Heart left ventricle (tissue), 16 donors: Measurements from ENCODE around the gene NLK. TPM values are rescaled to one million over a fixed set of nuclear protein-coding genes. Genes with fewer than 3 reads are reported as not detected.

Source experiments
- ATAC-seq, 4 donors: fragments of 200-7000 bp; cut with Tn5 transposase; one replicate each; pipeline ENCODE4 v1.9.1; 2020 to 2022; ENCODE audit warnings: moderate library complexity in 4 of 4, mild to moderate bottlenecking in 3 of 4, moderate number of reproducible peaks in 1 of 4
- DNase-seq, 5 donors: peaks; one replicate each; pipeline ENCODE4 v3.0.0-alpha.2; 2020
- H3K27ac ChIP-seq, 12 donors: fragments of 200-600 bp; sonication (generic) in 4 of 12; one replicate each; pipeline versions ENCODE4 v1.5.0 to v1.8.0; 2016 to 2022; ENCODE audit warnings: mild to moderate bottlenecking in 2 of 12
- H3K27me3 ChIP-seq, 9 donors: fragments of 200-600 bp; sonication (generic) in 2 of 9; one replicate each; pipeline versions ENCODE4 v1.5.1 to v1.8.0; 2016 to 2022; ENCODE audit warnings: mild to moderate bottlenecking in 3 of 9
- H3K36me3 ChIP-seq, 9 donors: fragments of 200-600 bp; sonication (generic) in 2 of 9; one replicate each; pipeline versions ENCODE4 v1.5.0 to v1.8.0; 2018 to 2022; ENCODE audit warnings: mild to moderate bottlenecking in 2 of 9
- H3K4me1 ChIP-seq, 12 donors: fragments of 200-600 bp; sonication (generic) in 4 of 12; one replicate each; pipeline versions ENCODE4 v1.5.0 to v1.8.0; 2016 to 2022; ENCODE audit warnings: mild to moderate bottlenecking in 3 of 12
- H3K4me3 ChIP-seq, 12 donors: fragments of 200-600 bp; sonication (generic) in 4 of 12; one replicate each; pipeline versions ENCODE4 v1.5.0 to v1.8.0; 2017 to 2022; ENCODE audit warnings: mild to moderate bottlenecking in 9 of 12, moderate library complexity in 4 of 12
- H3K9me3 ChIP-seq, 12 donors: fragments of 200-600 bp; sonication (generic) in 4 of 12; one replicate each; pipeline versions ENCODE4 v1.5.0 to v1.8.0; 2016 to 2022; ENCODE audit warnings: mild to moderate bottlenecking in 1 of 12
- POLR2A ChIP-seq, 2 donors: fragments of 450-650 bp; IDR thresholded peaks; one replicate each; pipeline ENCODE4 v1.6.1; 2017; ENCODE audit warnings: antibody characterized with exemption in 2 of 2, mild to moderate bottlenecking in 2 of 2, moderate library complexity in 2 of 2
- WGBS, 4 donors: extraction: QIAGEN DNeasy Blood & Tissue Kit in 2 of 4; methylation state at CpG; one replicate each; pipeline versions ENCODE4 v1.1.5 to v1.1.7; 2013 to 2018; 5-methylcytosine and 5-hydroxymethylcytosine counted together
- intact Hi-C, 10 donors: fragments of 100-400 bp; cut with DNase I; formaldehyde crosslinking; loops; one replicate each; pipeline versions ENCODE4 v1.11.1 to v1.14.2; 2022
- polyA plus RNA-seq, 2 donors: library from polyadenylated mRNA; stranded (reverse); fragments of 200-250 nt; gene quantifications; one replicate each; pipeline ENCODE4 v1.2.3, GENCODE V29; 2013
- total RNA-seq, 9 donors: library from RNA; depleted of rRNA in 2 of 9; stranded (reverse); fragments of >200 nt in 2 of 9; fragmentation: NEBNext Ultra II Directional in 3 of 9; extraction: Animal tissue kit (Norgen Biotek cat#: 25700) in 3 of 9; gene quantifications; one replicate each; pipeline versions ENCODE4 v1.1.0 to v1.2.4, GENCODE V29; 2016 to 2023
- TF ChIP-seq, protein P1 (sequence below), 12 donors: fragments of 200-600 bp; sonication (generic) in 4 of 12; IDR thresholded peaks; one replicate each; pipeline versions ENCODE4 v1.5.0 to v1.8.0; 2018 to 2022; ENCODE audit warnings: antibody characterized with exemption in 12 of 12, mild to moderate bottlenecking in 5 of 12
- donor health status: ischemic (EF 13 %, LVEDD 7.1; RV severe dilation, severe dysfunction).
- donor health status: healthy with polysubstance abuse.
- donor health status: DM: no; HTN: yes; CAD: no.
- donor health status: DM: no; HTN: no; CAD: no.
- donor health status: ischemic (EF 25% LVEDD 6.9; RV normal size, moderate dysfunction).
- donor health status: ischemic (EF 25% LVEDD 5.7; RV mildly dilated, moderate dysfunction).
- donor health status: healthy.
- donor health status: DM: yes; HTN: yes; CAD: no.
- donor health status: ischemic (EF 35%, LVEDD 5.7; RV mildly dilated, moderate dysfunction).
- donor health status: nonischemic (EF 11% LVEDD 7.7; RV severe dilation, severe dysfunction).
- donor health status: DM: yes; HTN: yes; CAD: no.
- donor health status: PGD.
- donor health status: ischemic (EF 29% LVEDD 5.4; RV normal size, mild dysfunction).
- donor health status: nonischemic (EF 23%, LVEDD 6.1; RV moderate dilation, normal function).

Gene NLK
- total and polyA plus RNA-seq, 11 donors, result 8.1 to 29.1 (median 20.0) TPM

DNA sequence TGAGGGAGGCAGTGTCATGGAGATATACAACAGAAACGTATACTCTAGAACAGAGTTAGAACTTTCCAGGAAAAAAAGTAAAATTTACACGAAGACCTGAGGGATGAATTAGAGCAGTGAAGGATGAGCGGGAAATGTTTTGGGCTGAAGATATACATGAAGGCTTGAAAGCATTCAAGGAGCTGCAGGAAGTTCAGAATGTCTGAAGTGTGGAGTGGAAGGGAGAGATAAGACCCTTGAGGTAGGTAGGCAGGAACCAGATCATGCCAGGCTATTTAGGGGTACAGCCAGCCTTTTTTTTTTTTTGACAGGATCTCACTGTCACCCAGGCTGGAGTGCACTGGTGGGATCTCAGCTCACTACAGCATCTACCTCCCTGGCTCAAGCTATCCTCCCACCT lies 3.2 kb upstream of the NLK start:
- H3K9me3 ChIP-seq, result no peaks in the 10 kb centered on the region
- TF ChIP-seq, protein P1, sequence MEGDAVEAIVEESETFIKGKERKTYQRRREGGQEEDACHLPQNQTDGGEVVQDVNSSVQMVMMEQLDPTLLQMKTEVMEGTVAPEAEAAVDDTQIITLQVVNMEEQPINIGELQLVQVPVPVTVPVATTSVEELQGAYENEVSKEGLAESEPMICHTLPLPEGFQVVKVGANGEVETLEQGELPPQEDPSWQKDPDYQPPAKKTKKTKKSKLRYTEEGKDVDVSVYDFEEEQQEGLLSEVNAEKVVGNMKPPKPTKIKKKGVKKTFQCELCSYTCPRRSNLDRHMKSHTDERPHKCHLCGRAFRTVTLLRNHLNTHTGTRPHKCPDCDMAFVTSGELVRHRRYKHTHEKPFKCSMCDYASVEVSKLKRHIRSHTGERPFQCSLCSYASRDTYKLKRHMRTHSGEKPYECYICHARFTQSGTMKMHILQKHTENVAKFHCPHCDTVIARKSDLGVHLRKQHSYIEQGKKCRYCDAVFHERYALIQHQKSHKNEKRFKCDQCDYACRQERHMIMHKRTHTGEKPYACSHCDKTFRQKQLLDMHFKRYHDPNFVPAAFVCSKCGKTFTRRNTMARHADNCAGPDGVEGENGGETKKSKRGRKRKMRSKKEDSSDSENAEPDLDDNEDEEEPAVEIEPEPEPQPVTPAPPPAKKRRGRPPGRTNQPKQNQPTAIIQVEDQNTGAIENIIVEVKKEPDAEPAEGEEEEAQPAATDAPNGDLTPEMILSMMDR (IDR thresholded peaks at IDR 0.05), result no peak
- TF ChIP-seq POLR2A (IDR thresholded peaks at IDR 0.05), result no peak
- ATAC-seq, result no peak
- no peak overlapping the region for H3K4me3 ChIP-seq
- peaks cover 6 to 30% (median 21%) of the 10 kb centered on the region in 12 donors for H3K4me1 ChIP-seq
- DNase-seq, result no peak
- no peaks in the 10 kb centered on the region for H3K27me3 ChIP-seq
- 45 to 63% (median 56%) methylated on average over 3 of the region's 3 CpGs for WGBS, 4 donors
- H3K27ac ChIP-seq, result no peak overlapping the region
- H3K36me3 ChIP-seq, result no peaks in the 10 kb centered on the region
- intact Hi-C loops, result loop anchor here in 1 of 10 donors (10.0 kb wide), 1 partner anchor 54 kb away; no protein-coding TSS in a partner anchor

DNA sequence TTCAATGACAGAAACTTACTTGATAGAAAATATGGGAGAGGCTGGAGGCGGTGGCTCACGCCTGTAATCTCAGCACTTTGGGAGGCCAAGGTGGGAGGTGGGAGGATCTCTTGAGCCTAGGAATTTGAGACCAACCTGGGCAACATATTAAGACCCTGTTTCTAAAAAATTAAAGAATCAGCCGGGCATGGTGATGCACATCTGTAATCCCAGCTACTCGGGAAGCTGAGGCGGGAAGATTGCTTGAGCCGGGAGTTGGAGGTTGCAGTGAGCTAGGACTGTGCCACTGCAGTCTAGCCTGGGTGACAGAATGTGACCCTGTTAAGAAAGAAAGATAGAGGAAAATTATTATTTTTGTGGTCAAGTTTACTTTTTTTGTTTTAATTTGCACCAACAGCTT lies 2.1 kb upstream of the NLK start:
- intact Hi-C loops, result loop anchor here in 6 of 10 donors (5.0 to 10.0 kb wide), 7 partner anchors 53 to 148 kb away; partner anchors contain the start of gene LYRM9 (in 4 of the 6)
- H3K9me3 ChIP-seq, result no peaks in the 10 kb centered on the region
- H3K4me3 ChIP-seq, result peak overlapping the region in 9 of 12 donors; percentile 17 to 95 (median 79)
- no peaks in the 10 kb centered on the region for H3K27me3 ChIP-seq
- TF ChIP-seq, protein P1 (IDR thresholded peaks at IDR 0.05), result no peak
- TF ChIP-seq POLR2A (IDR thresholded peaks at IDR 0.05), result no peak
- 88 to 94% (median 91%) methylated on average over 6 of the region's 6 CpGs for WGBS, 4 donors
- ATAC-seq, result no peak
- no peak for DNase-seq
- H3K36me3 ChIP-seq, result no peaks in the 10 kb centered on the region
- H3K4me1 ChIP-seq, result peaks cover 6 to 38% (median 32%) of the 10 kb centered on the region in 12 donors
- H3K27ac ChIP-seq, result peak overlapping the region in 8 of 12 donors; percentile 22 to 95 (median 92)

DNA sequence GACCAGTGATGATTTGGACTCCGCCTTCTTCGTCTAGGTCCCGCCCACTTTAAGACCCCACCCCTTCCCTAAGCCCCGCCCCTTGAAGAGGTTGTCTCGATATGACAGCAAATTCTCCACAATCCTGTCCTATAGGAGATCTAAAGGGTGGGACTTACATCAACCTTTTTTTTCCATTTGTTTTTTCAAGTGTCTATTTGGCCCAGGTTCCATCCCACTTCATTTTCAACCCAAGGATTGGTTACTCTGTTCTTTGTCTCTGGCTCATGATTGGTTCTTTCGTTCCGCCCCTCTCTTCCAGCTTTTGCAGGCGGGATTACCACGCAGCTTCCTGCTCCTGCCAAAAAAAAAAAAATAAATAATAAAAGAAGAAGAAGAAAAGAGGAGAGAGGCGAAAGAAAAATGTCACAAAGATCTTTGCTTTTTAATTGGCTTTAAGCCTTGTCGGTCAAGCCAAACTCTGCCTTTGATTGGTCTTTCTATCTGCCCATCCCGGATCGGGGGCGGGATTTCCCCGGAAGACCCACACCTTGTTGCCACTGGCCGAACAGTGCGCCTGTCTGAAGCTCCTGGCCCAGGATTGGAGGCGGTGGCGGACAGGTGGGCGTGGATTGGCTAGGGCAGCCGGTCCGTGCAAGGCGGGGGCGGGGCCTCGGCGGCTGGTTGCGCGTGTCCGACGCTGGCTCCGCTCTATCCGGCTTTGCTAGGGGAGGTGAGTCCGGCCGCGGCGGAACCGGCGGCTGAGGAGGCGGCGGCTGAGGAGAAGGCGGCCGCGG lies 1.2 kb upstream of the NLK start:
- ATAC-seq (peak; percentile 97 to 99 (median 98)), DNase-seq (peak; percentile 100)
- intact Hi-C loops, result loop anchor here in 6 of 10 donors (5.0 to 10.0 kb wide), 7 partner anchors 54 to 149 kb away; partner anchors contain the start of gene LYRM9 (in 4 of the 6)
- Histone ChIP-seq H3K36me3 (no peaks in the 10 kb centered on the region), H3K27me3 (no peaks in the 10 kb centered on the region), H3K27ac (peak overlapping the region; percentile 91 to 97 (median 94)), H3K4me3 (peak overlapping the region; percentile 69 to 97 (median 89)), H3K9me3 (no peaks in the 10 kb centered on the region), H3K4me1 (peaks cover 6 to 45% (median 40%) of the 10 kb centered on the region in 12 donors)
- WGBS, 4 donors, result 1% methylated on average over 37 to 43 of the region's 43 CpGs
- TF ChIP-seq POLR2A (IDR thresholded peaks at IDR 0.05), result peak in 1 of 2 donors; percentile 91
- TF ChIP-seq, protein P1 (IDR thresholded peaks at IDR 0.05), result no peak
